PC-3 (cell line): Measurements from ENCODE around the gene EFCAB6.

Experiments
- CTCF ChIP-seq: fragments of 300-600 bp; sonication (generic); conservative IDR thresholded peaks from 2 replicates; pipeline ENCODE4 v1.5.1; 2017; ENCODE audit warnings: antibody characterized with exemption, low read depth, mild to moderate bottlenecking, low read length
- EZH2 ChIP-seq: fragments of 300-600 bp; sonication (generic); IDR thresholded peaks from one replicate; pipeline ENCODE4 v1.6.1; 2017; ENCODE audit warnings: antibody characterized with exemption, mild to moderate bottlenecking, low read length; ENCODE audit not compliant: unreplicated experiment

- TF ChIP-seq EZH2 (no peak), CTCF (no peak)
Measured at GRCh38 chr22:43479301-43479950, 332.7 kb downstream of the EFCAB6 start.
